Body of pancreas (tissue), 4 donors: ENCODE data around the gene MRGPRE. TPM values are rescaled to one million over a fixed set of nuclear protein-coding genes. Genes with fewer than 3 reads are reported as not detected.

Experiments used
- ATAC-seq: fragments of 150-250 bp; one replicate; pipeline ENCODE4 v1.9.1; 2016
- DNase-seq, 4 donors: peaks; one replicate each; pipeline ENCODE4 v3.0.0-alpha.2; 2019
- H3K27ac ChIP-seq, 4 donors: fragments of 200-600 bp; sonication (generic); 1 replicate in 3 of 4; 2 replicates in 1 of 4; pipeline versions ENCODE4 v1.5.1 to v1.6.1; 2016 to 2019; ENCODE audit warnings: mild to moderate bottlenecking in 1 of 4, mixed read lengths in 1 of 4, moderate library complexity in 1 of 4
- H3K27me3 ChIP-seq, 2 donors: fragments of 200-600 bp; sonication (generic); one replicate each; pipeline ENCODE4 v1.6.0; 2016; ENCODE audit warnings: mild to moderate bottlenecking in 1 of 2
- H3K36me3 ChIP-seq, 2 donors: fragments of 200-600 bp; sonication (generic); replicated peaks in 1 of 2; 2 replicates each; pipeline ENCODE4 v1.5.1; 2016; ENCODE audit warnings: low read depth in 2 of 2; ENCODE audit not compliant: insufficient read depth in 1 of 2
- H3K4me1 ChIP-seq: fragments of 200-600 bp; sonication (generic); one replicate; pipeline ENCODE4 v1.6.0; 2016
- H3K4me3 ChIP-seq, 2 donors: fragments of 200-600 bp; sonication (generic); 1 replicate in 1 of 2; 2 replicates in 1 of 2; pipeline ENCODE4 v1.5.1; 2016 to 2019
- H3K9me3 ChIP-seq, 3 donors: fragments of 200-600 bp; sonication (generic); 1 replicate in 2 of 3; 2 replicates in 1 of 3; pipeline ENCODE4 v1.5.1; 2016
- POLR2A ChIP-seq, 3 donors: fragments of 450-650 bp; IDR thresholded peaks; one replicate each; pipeline ENCODE4 v1.6.1; 2016; ENCODE audit warnings: antibody characterized with exemption in 3 of 3, mild to moderate bottlenecking in 2 of 3
- WGBS, 2 donors: methylation state at CpG; one replicate each; pipeline ENCODE4 v1.1.5; 2017; 5-methylcytosine and 5-hydroxymethylcytosine counted together
- intact Hi-C: fragments of 100-400 bp; cut with DNase I; formaldehyde crosslinking; loops from one replicate; pipeline ENCODE4 v1.15.1; 2023
- total RNA-seq, 2 donors: library from RNA; depleted of rRNA; stranded (reverse); fragments of >200 nt; gene quantifications; one replicate each; pipeline ENCODE4 v1.1.0, GENCODE V29; 2016
- TF ChIP-seq, protein P1 (sequence below), 7 experiments: fragments of 450-650 bp in 4 of 7; fragments of 200-600 bp in 3 of 7; sonication (generic) in 3 of 7; IDR thresholded peaks; one replicate each; pipeline ENCODE4 v1.5.1; 2016 to 2019; ENCODE audit warnings: antibody characterized with exemption in 7 of 7

Gene MRGPRE
- total RNA-seq, 2 donors from 2014 or later: not detected

- H3K4me1 ChIP-seq: no peaks in the 10 kb centered on the region
- H3K27me3 ChIP-seq: no peaks in the 10 kb centered on the region
- H3K4me3 ChIP-seq: no peak overlapping the region
- no peak for DNase-seq
- WGBS, 2 donors: 44 to 50% methylated on average over 19 to 27 of the region's 27 CpGs
- no peaks in the 10 kb centered on the region for H3K36me3 ChIP-seq
- no peaks in the 10 kb centered on the region for H3K9me3 ChIP-seq
- no peak for ATAC-seq
- TF ChIP-seq POLR2A (IDR thresholded peaks at IDR 0.05): no peak
- TF ChIP-seq, protein P1, sequence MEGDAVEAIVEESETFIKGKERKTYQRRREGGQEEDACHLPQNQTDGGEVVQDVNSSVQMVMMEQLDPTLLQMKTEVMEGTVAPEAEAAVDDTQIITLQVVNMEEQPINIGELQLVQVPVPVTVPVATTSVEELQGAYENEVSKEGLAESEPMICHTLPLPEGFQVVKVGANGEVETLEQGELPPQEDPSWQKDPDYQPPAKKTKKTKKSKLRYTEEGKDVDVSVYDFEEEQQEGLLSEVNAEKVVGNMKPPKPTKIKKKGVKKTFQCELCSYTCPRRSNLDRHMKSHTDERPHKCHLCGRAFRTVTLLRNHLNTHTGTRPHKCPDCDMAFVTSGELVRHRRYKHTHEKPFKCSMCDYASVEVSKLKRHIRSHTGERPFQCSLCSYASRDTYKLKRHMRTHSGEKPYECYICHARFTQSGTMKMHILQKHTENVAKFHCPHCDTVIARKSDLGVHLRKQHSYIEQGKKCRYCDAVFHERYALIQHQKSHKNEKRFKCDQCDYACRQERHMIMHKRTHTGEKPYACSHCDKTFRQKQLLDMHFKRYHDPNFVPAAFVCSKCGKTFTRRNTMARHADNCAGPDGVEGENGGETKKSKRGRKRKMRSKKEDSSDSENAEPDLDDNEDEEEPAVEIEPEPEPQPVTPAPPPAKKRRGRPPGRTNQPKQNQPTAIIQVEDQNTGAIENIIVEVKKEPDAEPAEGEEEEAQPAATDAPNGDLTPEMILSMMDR (IDR thresholded peaks at IDR 0.05): no peak
- H3K27ac ChIP-seq: no peak overlapping the region
- intact Hi-C loops: no loop called here
Observed at GRCh38 chr11:3221408-3222002, 10.7 kb downstream of the MRGPRE start.

DNA sequence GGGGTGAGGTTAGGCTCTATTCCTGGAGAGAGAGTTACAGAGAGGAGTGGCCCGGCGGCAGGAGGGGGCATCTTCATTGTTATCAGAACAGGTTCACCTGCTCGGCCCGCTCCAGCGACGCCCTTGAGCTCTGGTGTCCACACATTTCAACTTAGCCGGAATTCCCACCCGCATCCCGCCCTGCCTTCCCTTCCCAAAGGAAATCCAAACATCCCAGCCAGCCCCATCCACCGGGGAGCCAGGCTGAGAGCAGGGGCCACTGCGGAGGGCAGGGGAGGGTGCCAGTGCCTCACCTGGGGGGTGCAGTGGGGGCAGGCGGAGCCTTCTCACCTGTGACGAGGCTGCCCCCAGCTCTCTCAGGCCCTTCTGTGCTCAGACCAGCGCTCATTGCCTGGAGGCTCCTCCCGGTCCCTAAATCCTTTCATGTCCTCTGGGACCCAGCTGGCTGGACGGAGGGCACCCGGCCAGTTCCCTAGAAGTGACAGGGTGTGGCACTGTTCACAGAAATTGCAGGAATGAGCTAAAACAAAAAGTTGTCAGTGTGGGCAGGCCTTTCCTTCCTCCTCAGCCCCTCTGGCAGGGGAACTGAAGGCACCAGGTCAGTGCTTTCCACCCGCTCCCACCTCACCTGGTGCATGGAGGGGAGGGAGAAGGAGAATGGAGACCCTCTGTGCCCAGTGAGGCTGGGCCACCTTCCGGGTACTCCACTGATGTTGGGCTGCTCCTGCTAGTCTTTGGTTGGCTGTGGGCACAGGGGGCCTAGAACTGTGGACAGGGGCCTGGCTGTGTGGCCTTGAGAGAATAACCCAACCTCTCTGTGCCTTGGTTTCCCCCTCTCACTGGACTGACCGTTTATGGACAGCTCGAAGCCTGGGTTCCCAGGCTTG, 11.5 kb downstream of the MRGPRE start:
- no peaks in the 10 kb centered on the region for H3K9me3 ChIP-seq
- H3K4me1 ChIP-seq: no peaks in the 10 kb centered on the region
- no peak overlapping the region for H3K4me3 ChIP-seq
- no peaks in the 10 kb centered on the region for H3K36me3 ChIP-seq
- peak in 1 of 4 donors; percentile 10 for DNase-seq
- 37 to 52% methylated on average over 4 to 21 of the region's 21 CpGs for WGBS, 2 donors
- H3K27ac ChIP-seq: no peak overlapping the region
- no peak for TF ChIP-seq POLR2A (IDR thresholded peaks at IDR 0.05)
- TF ChIP-seq, protein P1 (IDR thresholded peaks at IDR 0.05): no peak
- ATAC-seq: no peak
- intact Hi-C loops: no loop called here
- H3K27me3 ChIP-seq: no peaks in the 10 kb centered on the region

DNA sequence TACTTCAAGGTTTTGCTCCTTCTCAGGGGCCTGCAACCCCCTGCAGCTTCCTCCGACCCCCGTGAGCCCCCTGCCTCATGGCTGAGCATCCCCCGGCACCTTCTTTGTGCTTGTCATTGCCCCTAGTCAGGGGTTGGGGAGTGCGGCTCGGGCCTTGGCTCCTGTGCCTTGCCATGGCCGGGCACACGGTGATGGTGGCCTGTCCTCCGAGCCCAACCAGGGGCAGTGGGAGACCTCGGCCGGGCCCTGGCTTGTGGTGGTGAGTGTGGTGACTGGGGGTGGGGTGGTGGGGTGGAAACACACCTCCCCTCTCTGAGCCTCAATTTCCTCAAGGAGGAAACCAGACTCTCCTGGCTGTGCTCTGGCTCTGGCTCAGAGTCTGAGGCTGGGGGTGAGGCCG, 12.1 kb downstream of the MRGPRE start:
- H3K27ac ChIP-seq: no peak overlapping the region
- ATAC-seq (no peak), DNase-seq (no peak)
- intact Hi-C loops: no loop called here
- 43 to 45% methylated on average over 5 to 11 of the region's 11 CpGs for WGBS, 2 donors
- H3K36me3 ChIP-seq: no peaks in the 10 kb centered on the region
- H3K4me1 ChIP-seq: no peaks in the 10 kb centered on the region
- H3K27me3 ChIP-seq: no peaks in the 10 kb centered on the region
- TF ChIP-seq, protein P1 (IDR thresholded peaks at IDR 0.05): no peak
- TF ChIP-seq POLR2A (IDR thresholded peaks at IDR 0.05): no peak
- no peaks in the 10 kb centered on the region for H3K9me3 ChIP-seq
- no peak overlapping the region for H3K4me3 ChIP-seq

- 52 to 67% methylated on average over 11 to 14 of the region's 14 CpGs for WGBS, 2 donors
Observed at GRCh38 chr11:3219281-3219892, 12.8 kb downstream of the MRGPRE start.

More at GRCh38 chr11:3219281-3219892, 12.8 kb downstream of the MRGPRE start:
- H3K27ac ChIP-seq: no peak overlapping the region
- no peaks in the 10 kb centered on the region for H3K9me3 ChIP-seq
- no peak for TF ChIP-seq POLR2A (IDR thresholded peaks at IDR 0.05)
- TF ChIP-seq, protein P1 (IDR thresholded peaks at IDR 0.05): no peak
- H3K4me1 ChIP-seq: no peaks in the 10 kb centered on the region
- no peaks in the 10 kb centered on the region for H3K27me3 ChIP-seq
- no peak overlapping the region for H3K4me3 ChIP-seq
- ATAC-seq: no peak
- H3K36me3 ChIP-seq: no peaks in the 10 kb centered on the region
- no peak for DNase-seq
- intact Hi-C loops: no loop called here
